Thymus (tissue), 11 donors: ENCODE results near the gene CD4. TPM values are rescaled to one million over a fixed set of nuclear protein-coding genes. Genes with fewer than 3 reads are reported as not detected.

ENCODE experiments used
- DNase-seq, 9 donors: peaks; one replicate each; pipeline ENCODE4 v3.0.0-alpha.2; 2013; ENCODE audit warnings: low spot score in 9 of 9, low read depth in 6 of 9, missing footprints in 1 of 9
- H3K27ac ChIP-seq, 2 donors: one replicate each; pipeline ENCODE4 v1.5.1; 2013; ENCODE audit warnings: control low read depth in 1 of 2, low read depth in 1 of 2, low read length in 1 of 2, mild to moderate bottlenecking in 1 of 2, moderate library complexity in 1 of 2
- H3K27me3 ChIP-seq, 2 donors: one replicate each; pipeline ENCODE4 v1.5.1; 2013; ENCODE audit warnings: low read length in 1 of 2; ENCODE audit not compliant: control insufficient read depth in 2 of 2, insufficient read depth in 1 of 2
- H3K36me3 ChIP-seq, 2 donors: one replicate each; pipeline ENCODE4 v1.5.1; 2013; ENCODE audit warnings: low read length in 1 of 2, mild to moderate bottlenecking in 1 of 2, moderate library complexity in 1 of 2; ENCODE audit not compliant: control insufficient read depth in 2 of 2, insufficient read depth in 2 of 2
- H3K4me1 ChIP-seq, 2 donors: one replicate each; pipeline ENCODE4 v1.5.1; 2013; ENCODE audit warnings: low read length in 2 of 2; ENCODE audit not compliant: control insufficient read depth in 2 of 2, insufficient read depth in 2 of 2
- H3K4me3 ChIP-seq, 2 donors: one replicate each; pipeline ENCODE4 v1.5.1; 2013; ENCODE audit warnings: low read length in 2 of 2, control low read depth in 1 of 2, mild to moderate bottlenecking in 1 of 2
- H3K9me3 ChIP-seq, 2 donors: one replicate each; pipeline ENCODE4 v1.5.1; 2013; ENCODE audit warnings: low read length in 1 of 2, mild to moderate bottlenecking in 1 of 2; ENCODE audit not compliant: control insufficient read depth in 2 of 2, insufficient read depth in 1 of 2
- WGBS: extraction: QIAGEN DNeasy Blood & Tissue Kit; methylation state at CpG from one replicate; pipeline ENCODE4 v1.1.7; 2013; 5-methylcytosine and 5-hydroxymethylcytosine counted together
- polyA plus RNA-seq: library from polyadenylated mRNA; stranded (reverse); fragments of 200-250 nt; gene quantifications from one replicate; pipeline ENCODE4 v1.2.3, GENCODE V29; 2013
- total RNA-seq: library from RNA; stranded (reverse); fragments of 120-200 nt; gene quantifications from one replicate; pipeline ENCODE4 v1.2.4, GENCODE V29; 2013
- donor health status: healthy.

The CD4 gene
- total and polyA plus RNA-seq, 2 donors, result 50.9 to 91.9 TPM

GRCh38 chr12:6826734-6827436 lies 37.6 kb downstream of the CD4 start:
- Histone ChIP-seq H3K27ac (no peak overlapping the region), H3K9me3 (peaks cover 0 to 15% of the 10 kb centered on the region in 2 donors), H3K27me3 (peaks cover 40 to 97% of the 10 kb centered on the region in 2 donors), H3K4me3 (no peak overlapping the region), H3K36me3 (no peaks in the 10 kb centered on the region), H3K4me1 (peaks cover 7 to 40% of the 10 kb centered on the region in 2 donors)
- no peak for DNase-seq
- 95% methylated on average over 22 of the region's 22 CpGs for WGBS

- peaks cover 40 to 95% of the 10 kb centered on the region in 2 donors for H3K27me3 ChIP-seq
- no peaks in the 10 kb centered on the region for H3K36me3 ChIP-seq
- DNase-seq, result peak in 3 of 9 donors; percentile 24 to 62 (median 42)
- peaks cover 7 to 34% of the 10 kb centered on the region in 2 donors for H3K4me1 ChIP-seq
- no peak overlapping the region for H3K27ac ChIP-seq
- WGBS, result 21% methylated on average over 8 of the region's 8 CpGs
- H3K4me3 ChIP-seq, result no peak overlapping the region
- peaks cover 0 to 15% of the 10 kb centered on the region in 2 donors for H3K9me3 ChIP-seq
Observed at GRCh38 chr12:6827437-6827911, 38.1 kb downstream of the CD4 start.

- 2% methylated on average over 60 of the region's 60 CpGs for WGBS
- DNase-seq, result peak in 1 of 9 donors; percentile 40
- H3K4me3 ChIP-seq, result peak within 1 kb of the TSS; percentile 42 to 60
- no peaks in the 10 kb centered on the region for H3K36me3 ChIP-seq
- peaks cover 0 to 15% of the 10 kb centered on the region in 2 donors for H3K9me3 ChIP-seq
- peaks cover 7 to 33% of the 10 kb centered on the region in 2 donors for H3K4me1 ChIP-seq
- H3K27ac ChIP-seq, result peak within 1 kb of the TSS in 1 of 2 donors; percentile 46
- peaks cover 40 to 89% of the 10 kb centered on the region in 2 donors for H3K27me3 ChIP-seq
Observed at GRCh38 chr12:6827982-6828780, 38.9 kb downstream of the CD4 start, which contains the start of gene P3H3. Gene P3H3 (plus strand): TSS chr12:6828407. CDS start chr12:6828441, 34 bp downstream.

- peak in 1 of 9 donors; percentile 48 for DNase-seq
- Histone ChIP-seq H3K27ac (peak overlapping the region in 1 of 2 donors; percentile 46), H3K27me3 (peaks cover 40 to 88% of the 10 kb centered on the region in 2 donors), H3K4me3 (peak overlapping the region; percentile 42 to 60), H3K36me3 (no peaks in the 10 kb centered on the region), H3K9me3 (peaks cover 0 to 15% of the 10 kb centered on the region in 2 donors), H3K4me1 (peaks cover 7 to 33% of the 10 kb centered on the region in 2 donors)
- WGBS, result 2% methylated on average over 71 of the region's 71 CpGs
Observed at GRCh38 chr12:6828781-6829535, 39.6 kb downstream of the CD4 start.

GRCh38 chr12:6829536-6830220 lies 40.4 kb downstream of the CD4 start:
- Histone ChIP-seq H3K9me3 (peaks cover 0 to 15% of the 10 kb centered on the region in 2 donors), H3K36me3 (no peaks in the 10 kb centered on the region), H3K27ac (no peak overlapping the region), H3K4me3 (peak overlapping the region in 1 of 2 donors; percentile 60), H3K4me1 (peaks cover 7 to 33% of the 10 kb centered on the region in 2 donors), H3K27me3 (peaks cover 40 to 83% of the 10 kb centered on the region in 2 donors)
- no peak for DNase-seq
- 71% methylated on average over 19 of the region's 19 CpGs for WGBS

GRCh38 chr12:6830286-6830890 lies 41.1 kb downstream of the CD4 start:
- Histone ChIP-seq H3K27ac (no peak overlapping the region), H3K9me3 (peaks cover 0 to 15% of the 10 kb centered on the region in 2 donors), H3K4me1 (peaks cover 7 to 28% of the 10 kb centered on the region in 2 donors), H3K4me3 (no peak overlapping the region), H3K27me3 (peaks cover 40 to 75% of the 10 kb centered on the region in 2 donors), H3K36me3 (no peaks in the 10 kb centered on the region)
- 91% methylated on average over 11 of the region's 11 CpGs for WGBS
- DNase-seq, result no peak

GRCh38 chr12:6830999-6831398 lies 41.7 kb downstream of the CD4 start:
- 94% methylated on average over 6 of the region's 6 CpGs for WGBS
- H3K4me1 ChIP-seq, result peaks cover 7 to 28% of the 10 kb centered on the region in 2 donors
- no peak for DNase-seq

GRCh38 chr12:6831450-6831995 lies 42.2 kb downstream of the CD4 start:
- H3K27me3 ChIP-seq, result peaks cover 38 to 64% of the 10 kb centered on the region in 2 donors
- H3K4me1 ChIP-seq, result peaks cover 7 to 28% of the 10 kb centered on the region in 2 donors
- no peak overlapping the region for H3K4me3 ChIP-seq
- no peak for DNase-seq
- peaks cover 0 to 11% of the 10 kb centered on the region in 2 donors for H3K9me3 ChIP-seq
- WGBS, result 95% methylated on average over 12 of the region's 12 CpGs
- H3K36me3 ChIP-seq, result no peaks in the 10 kb centered on the region
- H3K27ac ChIP-seq, result no peak overlapping the region

More at GRCh38 chr12:6830999-6831398, 41.7 kb downstream of the CD4 start:
- peaks cover 0 to 14% of the 10 kb centered on the region in 2 donors for H3K9me3 ChIP-seq
- peaks cover 40 to 69% of the 10 kb centered on the region in 2 donors for H3K27me3 ChIP-seq
- no peak overlapping the region for H3K27ac ChIP-seq
- H3K36me3 ChIP-seq, result no peaks in the 10 kb centered on the region
- no peak overlapping the region for H3K4me3 ChIP-seq
